C1 segment of cervical spinal cord (tissue), 14 donors: Measurements from ENCODE around the gene MAPK6.

ENCODE experiments used
- DNase-seq, 14 donors: peaks; one replicate each; lab custom pipeline; 2025; lab: John Stamatoyannopoulos, UW

The MAPK6 gene

GRCh38 chr15:52010633-52011595, 8.1 kb upstream of the MAPK6 start:
- no peak for DNase-seq

GRCh38 chr15:52011711-52012144, 7.3 kb upstream of the MAPK6 start:
- DNase-seq = peak in 8 of 14 donors; percentile 4 to 81 (median 10)

GRCh38 chr15:52012210-52012609, 6.8 kb upstream of the MAPK6 start:
- no peak for DNase-seq

GRCh38 chr15:52013151-52013791, 5.7 kb upstream of the MAPK6 start:
- DNase-seq = no peak

- no peak for DNase-seq
Observed at GRCh38 chr15:52014616-52015015, 4.4 kb upstream of the MAPK6 start.

- DNase-seq = no peak
Observed at GRCh38 chr15:52016316-52016715, 2.7 kb upstream of the MAPK6 start.

- no peak for DNase-seq
Observed at GRCh38 chr15:52018244-52018643, 775 bp upstream of the MAPK6 start.

- DNase-seq = peak; percentile 11 to 94 (median 83)
Observed at GRCh38 chr15:52019394-52020220, 588 bp downstream of the MAPK6 start.

GRCh38 chr15:52020221-52021085, 1.4 kb downstream of the MAPK6 start:
- DNase-seq = peak in 1 of 14 donors; percentile 73

GRCh38 chr15:52021128-52021671, 2.2 kb downstream of the MAPK6 start:
- peak in 2 of 14 donors; percentile 5 to 7 for DNase-seq

- DNase-seq = no peak
Observed at GRCh38 chr15:52021892-52022540, 3.0 kb downstream of the MAPK6 start.

- no peak for DNase-seq
Observed at GRCh38 chr15:52023169-52023922, 4.3 kb downstream of the MAPK6 start.

GRCh38 chr15:52028431-52029093, 9.5 kb downstream of the MAPK6 start:
- DNase-seq = no peak

GRCh38 chr15:52030010-52030409, 11.0 kb downstream of the MAPK6 start:
- DNase-seq = no peak

GRCh38 chr15:52031556-52031955, 12.5 kb downstream of the MAPK6 start:
- DNase-seq = no peak

- DNase-seq = no peak
Observed at GRCh38 chr15:52037889-52038505, 19.0 kb downstream of the MAPK6 start.

GRCh38 chr15:52039925-52040781, 21.1 kb downstream of the MAPK6 start:
- DNase-seq = peak in 10 of 14 donors; percentile 10 to 60 (median 37)
